GM19023 (cell line): ENCODE measurements around the gene PRKD1.
"Not testable (repeated sequence)": the region's sequence is repeated elsewhere in the genome, so short reads cannot be mapped to it uniquely, and the experiment has no call there.

Experiments used
- ATAC-seq: cut with Tn5 transposase; IDR thresholded peaks from one replicate; pipeline ENCODE4 v1.9.1; 2021; ENCODE audit warnings: mild to moderate bottlenecking, moderate library complexity; ENCODE audit not compliant: unreplicated experiment

Gene PRKD1

GRCh38 chr14:29802211-29802610 lies 125.4 kb downstream of the PRKD1 start:
- no peak for ATAC-seq

GRCh38 chr14:29800961-29801360 lies 126.7 kb downstream of the PRKD1 start:
- ATAC-seq = no peak

DNA sequence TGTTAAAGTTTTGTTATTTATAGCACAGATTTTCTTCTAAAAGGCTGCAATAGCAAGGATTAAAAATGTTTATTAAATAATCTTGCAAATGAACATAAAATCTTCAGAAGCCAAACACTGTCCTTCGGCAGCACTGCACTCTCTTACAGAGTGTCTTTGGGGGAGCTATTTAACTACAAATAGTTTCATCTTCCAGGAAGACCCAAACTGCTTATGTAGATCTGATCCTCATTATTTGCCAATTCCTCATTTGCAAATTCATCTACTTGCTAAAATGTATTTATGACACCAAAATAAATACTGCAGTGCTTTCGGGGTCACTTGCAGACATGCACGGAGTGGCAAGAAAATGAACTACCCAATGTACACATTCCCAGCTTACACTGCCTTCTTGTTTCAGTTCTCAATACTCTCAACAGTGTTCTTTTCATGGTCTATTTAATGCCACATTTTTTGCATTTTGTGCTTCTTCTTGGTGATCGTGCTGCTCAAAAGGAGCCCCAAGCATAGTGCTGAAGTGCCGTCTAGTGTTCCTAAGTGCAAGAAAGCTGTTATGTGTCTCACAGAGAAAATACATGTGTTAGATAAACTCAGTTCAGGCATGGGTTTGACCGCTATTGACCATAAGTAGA lies 128.1 kb downstream of the PRKD1 start:
- ATAC-seq = peak; percentile 70

- ATAC-seq = no peak
Observed at GRCh38 chr14:29798811-29799210, 128.8 kb downstream of the PRKD1 start.

DNA sequence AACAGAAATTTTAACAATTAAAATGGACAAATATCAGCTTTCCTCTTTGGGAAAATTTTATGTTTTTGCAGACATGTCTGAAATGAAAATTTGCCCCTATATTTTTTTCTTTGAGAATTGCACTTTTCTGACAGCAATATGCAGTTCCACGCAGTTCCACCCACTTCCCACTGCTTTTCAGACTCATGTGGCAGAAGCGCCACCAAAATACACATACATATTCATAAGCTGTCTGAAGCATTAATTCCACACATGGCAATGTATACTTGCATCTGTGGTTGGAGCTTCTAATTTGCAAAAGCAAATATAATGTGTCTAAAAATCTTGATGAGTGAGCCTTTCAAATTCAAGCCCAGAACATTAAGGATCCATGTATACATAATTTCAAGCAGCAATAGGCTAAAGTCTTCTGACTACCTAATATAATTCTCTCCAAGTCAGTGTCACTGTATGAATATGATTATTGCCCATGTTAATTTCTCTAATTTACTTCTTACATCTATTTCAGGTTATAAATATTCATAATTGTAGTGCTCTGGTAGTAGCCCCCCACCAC lies 129.5 kb downstream of the PRKD1 start:
- ATAC-seq = no peak

DNA sequence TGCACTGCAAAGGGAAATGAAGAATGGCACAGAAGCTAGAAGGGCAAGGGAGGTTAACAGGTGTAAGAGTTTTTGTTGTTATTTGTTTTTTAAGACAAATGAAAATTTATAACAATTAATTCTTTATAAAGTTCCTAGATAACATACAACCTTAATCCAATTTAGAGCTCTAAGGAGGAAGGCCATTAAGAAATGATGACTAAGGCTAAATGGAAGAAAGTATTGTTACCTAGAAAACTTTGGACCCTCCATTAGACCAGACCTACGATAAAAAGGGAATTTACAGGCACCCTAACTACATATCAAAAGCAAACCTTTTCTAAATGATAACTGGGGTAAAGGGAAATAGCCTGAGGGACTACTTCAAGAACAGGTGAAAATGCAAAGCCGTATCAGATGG lies 130.8 kb downstream of the PRKD1 start:
- no peak for ATAC-seq

GRCh38 chr14:29789475-29789874 lies 138.2 kb downstream of the PRKD1 start:
- no peak for ATAC-seq

- no peak for ATAC-seq
Observed at GRCh38 chr14:29788093-29788492, 139.6 kb downstream of the PRKD1 start.

DNA sequence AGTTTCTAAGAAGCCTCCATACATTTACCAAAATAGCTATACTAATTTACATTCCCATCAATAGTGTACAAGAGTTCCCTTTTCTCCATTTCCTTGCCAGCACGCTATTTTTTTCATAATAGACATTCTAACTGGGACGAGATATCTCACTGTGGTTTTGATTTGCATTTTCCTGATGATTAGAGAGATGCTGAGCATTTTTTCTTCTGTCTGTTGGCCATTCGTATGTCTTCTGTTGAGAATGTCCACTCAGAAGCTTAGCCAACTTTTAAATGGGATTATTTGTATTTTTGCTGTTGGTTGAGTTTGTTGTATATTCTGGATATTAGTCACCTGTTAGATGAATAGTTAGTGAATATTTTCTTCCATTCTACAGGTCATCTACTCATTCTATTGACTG lies 144.1 kb downstream of the PRKD1 start:
- ATAC-seq = no peak

- no peak for ATAC-seq
Observed at GRCh38 chr14:29782041-29782440, 145.6 kb downstream of the PRKD1 start.

DNA sequence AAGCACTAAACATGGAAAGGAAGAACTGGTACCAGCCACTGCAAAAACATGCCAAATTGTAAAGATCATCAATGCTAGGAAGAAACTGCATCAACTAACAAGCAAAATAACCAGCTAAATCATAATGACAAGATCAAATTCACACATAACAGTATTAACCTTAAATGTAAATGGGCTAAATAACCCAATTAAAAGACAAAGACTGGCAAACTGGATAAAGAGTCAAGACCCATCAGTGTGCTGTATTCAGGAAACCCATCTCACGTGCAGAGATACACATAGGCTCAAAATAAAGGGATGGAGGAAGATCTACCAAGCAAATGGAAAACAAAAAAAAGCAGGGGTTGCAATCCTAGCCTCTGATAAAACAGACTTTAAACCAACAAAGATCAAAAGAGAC lies 150.5 kb downstream of the PRKD1 start:
- ATAC-seq = not testable (repeated sequence)

- no peak for ATAC-seq
Observed at GRCh38 chr14:29773990-29774389, 153.7 kb downstream of the PRKD1 start.

- no peak for ATAC-seq
Observed at GRCh38 chr14:29763342-29763858, 164.2 kb downstream of the PRKD1 start.

- no peak for ATAC-seq
Observed at GRCh38 chr14:29759521-29760340, 167.9 kb downstream of the PRKD1 start.

- ATAC-seq = no peak
Observed at GRCh38 chr14:29757711-29758233, 169.9 kb downstream of the PRKD1 start.

GRCh38 chr14:29757188-29757680 lies 170.4 kb downstream of the PRKD1 start:
- ATAC-seq = no peak

- ATAC-seq = no peak
Observed at GRCh38 chr14:29756019-29756385, 171.6 kb downstream of the PRKD1 start.

DNA sequence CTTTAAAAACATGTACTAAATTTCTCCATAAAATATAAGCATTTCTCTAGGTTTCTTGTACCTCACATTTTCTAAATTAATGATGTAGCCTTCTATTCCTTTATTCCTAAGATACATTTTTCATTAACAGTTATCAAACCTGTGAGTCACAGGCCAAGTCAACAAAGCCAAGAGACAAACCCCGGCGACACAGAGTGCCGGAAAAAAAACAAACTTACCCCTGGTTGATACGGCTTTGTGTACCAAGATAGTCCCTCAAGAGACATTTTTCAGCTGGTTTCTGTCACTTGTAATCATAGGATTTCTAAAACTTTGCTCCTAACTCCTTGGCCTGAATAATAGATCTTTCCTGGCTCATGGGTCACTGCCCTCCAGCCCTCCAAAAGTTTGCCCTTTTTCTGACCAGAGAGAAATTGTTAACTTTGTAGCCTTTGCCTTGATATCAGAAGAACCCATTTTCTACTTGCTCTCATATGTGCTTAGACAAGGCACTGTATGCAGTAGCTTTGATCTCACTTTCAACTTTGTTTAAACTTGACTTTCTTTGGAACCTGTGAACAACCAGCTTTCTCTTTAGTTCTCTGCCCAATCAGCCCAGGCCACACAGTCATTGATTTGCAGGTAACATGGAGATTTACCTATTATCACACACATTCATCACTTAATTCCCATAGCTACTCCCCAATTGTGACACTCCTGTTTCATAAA lies 172.2 kb downstream of the PRKD1 start:
- no peak for ATAC-seq

DNA sequence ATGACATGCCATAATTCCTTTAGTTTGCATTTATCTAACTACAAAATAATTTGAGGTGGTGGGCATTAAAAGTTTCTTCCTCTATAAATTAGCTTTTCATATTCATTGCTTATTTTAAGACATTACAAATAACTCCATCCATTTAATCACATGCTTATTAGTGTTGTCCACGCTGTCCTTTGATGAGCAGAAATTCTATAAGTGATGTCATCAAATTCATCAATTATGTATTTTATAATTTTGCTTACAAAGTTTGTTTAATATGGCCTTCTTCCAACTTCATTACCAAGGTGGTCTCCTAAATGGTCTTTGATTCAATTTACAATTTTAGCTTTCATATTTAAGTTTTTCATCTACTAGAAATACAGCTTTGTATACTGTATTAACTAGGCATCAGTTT lies 173.5 kb downstream of the PRKD1 start:
- ATAC-seq = no peak

DNA sequence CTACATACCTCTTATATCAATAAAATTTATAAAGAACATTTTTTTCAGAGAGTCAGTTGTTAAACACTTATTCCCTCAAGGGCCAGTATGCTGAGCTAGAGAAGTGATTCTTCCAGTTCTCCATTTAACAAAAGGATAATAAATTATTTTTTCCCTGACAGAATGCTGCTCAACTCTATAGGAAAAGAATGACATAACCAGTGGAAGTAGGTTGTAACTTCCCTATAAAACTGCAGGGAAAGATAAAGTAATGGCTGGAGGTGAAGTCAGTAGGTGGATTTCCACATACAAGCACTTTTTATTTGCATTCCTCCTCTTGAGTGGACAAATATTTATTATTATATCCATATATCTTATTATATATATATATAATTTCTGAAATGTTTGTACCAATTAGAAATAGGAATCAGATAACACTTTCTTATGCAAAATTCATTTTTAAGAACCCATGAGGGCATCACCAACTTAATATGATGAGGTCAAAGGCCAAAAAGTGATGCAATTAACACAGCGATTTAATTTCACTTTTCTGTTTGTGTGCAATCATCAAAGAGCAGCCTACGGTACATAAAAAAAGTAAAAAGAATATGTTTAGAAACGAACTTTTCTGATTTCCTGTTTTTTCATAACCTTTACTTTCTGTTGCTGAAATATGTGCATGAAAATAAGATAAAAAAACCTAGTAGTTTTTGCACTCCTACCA lies 175.3 kb downstream of the PRKD1 start:
- no peak for ATAC-seq
